HG03571 (cell line): ENCODE results near the gene TBC1D16.

Source experiments
- ATAC-seq: cut with Tn5 transposase; IDR thresholded peaks from one replicate; pipeline ENCODE4 v1.9.1; 2021; ENCODE audit not compliant: unreplicated experiment

Gene TBC1D16

GRCh38 chr17:79929257-79930061 is 106.2 kb downstream of the TBC1D16 start:
- ATAC-seq = no peak

DNA sequence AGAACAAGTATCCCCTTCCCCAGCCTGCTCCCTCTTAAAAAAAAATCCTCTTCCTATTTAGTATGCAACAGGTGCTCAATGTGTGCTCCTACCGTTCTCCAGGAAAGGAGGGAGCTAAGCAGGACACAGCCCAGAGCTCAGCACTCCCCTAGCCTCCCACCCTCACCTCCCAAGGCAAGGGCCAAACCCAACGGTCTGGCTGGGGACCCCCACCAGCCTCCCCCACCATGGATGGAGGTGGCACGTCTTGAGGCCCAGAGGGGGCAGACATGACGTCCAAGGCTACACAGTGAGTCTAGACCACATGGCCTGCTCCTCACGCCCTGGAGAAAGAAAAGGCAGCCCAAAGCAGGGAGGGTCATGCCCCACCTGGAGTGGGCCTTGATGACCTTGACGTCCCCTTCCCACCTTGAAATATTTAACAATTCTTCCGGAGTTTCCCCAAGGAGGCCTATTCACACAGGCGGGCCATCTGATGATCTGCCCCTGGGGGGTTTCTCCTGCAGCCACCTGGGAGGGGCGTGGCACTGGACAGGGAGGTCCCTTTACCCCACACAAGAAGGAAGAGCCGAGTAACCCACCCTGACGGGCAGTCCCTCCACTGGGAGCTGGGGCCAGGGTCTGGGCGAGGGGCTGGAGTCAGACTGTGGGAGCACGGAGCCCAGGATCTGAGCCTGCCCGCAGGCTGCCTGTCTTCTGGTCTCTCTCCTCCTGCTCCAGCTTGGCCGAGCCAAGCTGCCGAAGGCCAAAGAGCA is 107.0 kb downstream of the TBC1D16 start:
- no peak for ATAC-seq

GRCh38 chr17:79927688-79928501 is 107.8 kb downstream of the TBC1D16 start:
- no peak for ATAC-seq

DNA sequence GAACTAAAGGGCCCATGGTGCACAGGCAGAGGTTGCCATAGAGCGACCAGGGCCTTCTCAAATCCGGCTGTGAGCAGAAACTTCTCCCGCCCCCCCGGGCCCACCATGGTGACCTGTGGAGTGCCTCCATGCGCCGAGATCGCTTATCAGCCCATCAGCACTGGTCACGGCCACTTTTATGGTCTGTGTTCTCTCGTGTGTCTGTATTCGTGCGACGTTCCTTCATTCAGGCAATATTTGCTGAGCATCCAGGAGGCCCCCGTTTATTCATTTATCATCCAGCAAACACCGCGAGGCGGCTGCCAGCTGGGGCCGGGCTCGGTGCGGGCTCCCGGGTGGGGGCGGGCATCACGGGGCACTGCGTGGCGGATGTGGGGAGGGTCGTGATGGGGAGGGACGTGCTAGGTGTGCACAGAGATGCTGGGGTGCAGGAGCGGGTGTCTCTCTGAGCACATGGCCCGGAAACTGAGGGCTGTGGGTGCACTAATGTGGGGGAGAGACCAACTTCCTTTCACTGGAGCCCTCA is 108.5 kb downstream of the TBC1D16 start:
- ATAC-seq = no peak

DNA sequence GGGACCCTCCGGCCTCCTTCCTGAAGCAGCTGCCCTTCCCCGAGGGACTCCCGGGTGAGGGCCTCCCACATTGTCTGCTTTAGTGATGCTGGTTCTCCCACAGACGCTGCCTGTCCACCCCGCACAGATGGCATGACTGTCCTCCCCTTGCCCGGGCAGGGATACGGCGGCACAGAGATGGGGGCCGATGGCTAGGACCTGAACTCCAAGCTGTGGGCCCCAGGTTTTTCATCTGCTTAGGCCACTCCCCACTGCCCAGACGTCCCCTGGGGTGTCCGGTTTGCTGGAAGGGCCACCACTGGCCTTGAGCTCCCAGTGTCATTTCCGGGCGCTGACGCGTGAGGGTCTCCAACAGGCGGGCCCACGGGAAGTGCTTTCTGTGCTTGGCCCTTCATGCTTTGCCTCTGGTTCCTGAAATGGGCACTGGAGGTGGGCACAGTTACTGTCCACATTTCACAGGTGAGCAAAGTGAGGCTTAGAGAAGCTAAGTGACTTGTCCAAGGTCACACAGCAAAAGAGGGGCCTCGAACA is 109.0 kb downstream of the TBC1D16 start:
- ATAC-seq = no peak

- ATAC-seq = no peak
Measured at GRCh38 chr17:79926142-79926604, 109.5 kb downstream of the TBC1D16 start.

DNA sequence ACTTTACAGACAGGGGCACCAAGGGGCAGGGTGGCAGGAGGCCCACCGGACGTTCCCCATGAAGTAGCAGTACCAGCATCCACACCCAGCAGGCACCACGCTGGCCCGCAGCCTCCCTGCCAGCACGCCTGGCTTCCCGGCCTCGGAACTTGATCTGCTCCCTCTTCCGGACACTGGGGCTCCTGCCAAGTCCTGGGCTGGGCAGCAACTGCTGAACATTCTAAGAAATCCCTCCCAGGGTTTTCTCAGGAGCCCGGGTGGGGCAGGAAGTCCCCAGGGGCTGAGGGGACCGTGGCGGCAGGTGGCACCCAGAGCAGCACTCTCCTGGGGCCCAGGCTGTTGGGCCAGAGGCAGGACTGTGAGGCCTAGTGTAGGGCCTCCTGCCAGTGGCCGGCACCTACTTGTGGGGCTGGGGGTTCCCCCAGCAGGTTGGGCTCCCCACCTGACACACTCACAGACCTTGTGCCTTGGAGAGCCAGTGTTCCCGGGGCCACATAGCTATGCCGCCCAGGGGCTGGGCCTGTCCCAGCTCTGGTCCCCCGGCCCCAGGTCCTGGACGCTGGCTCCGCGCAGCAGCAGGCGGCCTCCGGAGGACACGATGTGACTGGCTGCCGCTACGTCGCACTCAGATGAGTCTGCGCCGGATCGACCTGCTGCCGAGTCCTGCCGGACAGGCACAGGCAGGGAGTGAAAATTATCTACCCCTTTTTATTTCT is 110.3 kb downstream of the TBC1D16 start:
- no peak for ATAC-seq

DNA sequence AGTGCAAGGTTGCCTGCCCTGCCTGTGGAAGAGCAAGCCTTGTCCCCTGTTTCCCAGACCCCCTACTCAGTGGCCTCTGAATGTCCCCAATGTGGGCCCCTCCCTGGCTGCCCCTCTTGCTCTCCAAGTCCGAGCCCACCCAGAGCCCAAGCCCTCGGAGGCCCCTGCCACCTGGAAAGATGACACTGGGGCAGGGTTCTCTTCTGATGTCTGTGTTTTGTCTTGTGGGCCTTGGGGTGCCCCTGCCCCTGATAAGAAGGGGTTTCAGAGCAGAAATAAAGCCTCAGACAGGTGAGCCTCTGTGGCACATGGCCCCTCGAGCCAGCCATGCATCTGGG is 111.1 kb downstream of the TBC1D16 start:
- ATAC-seq = no peak

DNA sequence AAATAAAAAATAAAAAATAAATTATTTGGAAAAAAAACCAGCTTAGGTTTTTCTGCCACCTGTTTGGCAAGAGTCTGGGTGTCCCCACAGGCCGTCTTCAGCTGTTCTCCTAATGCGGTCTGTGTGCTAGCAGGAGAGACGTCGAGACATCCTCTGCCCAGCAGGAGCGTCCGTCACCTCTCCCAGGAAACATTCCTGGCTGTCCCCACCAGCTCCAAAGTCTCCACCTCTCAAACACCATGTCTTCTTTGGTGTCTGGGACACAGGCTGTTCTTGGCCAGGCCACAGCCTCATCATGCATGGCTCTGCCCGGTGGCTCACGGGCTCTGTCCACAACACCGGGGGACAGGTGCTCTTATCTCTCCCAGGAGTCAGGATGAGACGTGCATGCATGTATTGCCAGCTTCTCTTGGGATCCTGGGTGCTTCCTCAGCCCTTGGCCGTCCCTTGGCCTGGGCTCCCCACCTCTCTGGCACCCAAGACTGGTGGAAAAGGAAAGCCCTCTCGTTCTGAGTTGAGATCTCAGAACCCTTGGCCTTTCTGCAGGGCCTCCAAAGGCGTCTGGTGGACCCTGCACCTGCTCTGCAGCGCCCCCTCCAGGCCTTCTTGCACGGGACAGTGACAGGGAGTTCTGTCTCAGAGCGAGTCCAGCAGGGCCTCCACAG is 111.6 kb downstream of the TBC1D16 start:
- no peak for ATAC-seq

DNA sequence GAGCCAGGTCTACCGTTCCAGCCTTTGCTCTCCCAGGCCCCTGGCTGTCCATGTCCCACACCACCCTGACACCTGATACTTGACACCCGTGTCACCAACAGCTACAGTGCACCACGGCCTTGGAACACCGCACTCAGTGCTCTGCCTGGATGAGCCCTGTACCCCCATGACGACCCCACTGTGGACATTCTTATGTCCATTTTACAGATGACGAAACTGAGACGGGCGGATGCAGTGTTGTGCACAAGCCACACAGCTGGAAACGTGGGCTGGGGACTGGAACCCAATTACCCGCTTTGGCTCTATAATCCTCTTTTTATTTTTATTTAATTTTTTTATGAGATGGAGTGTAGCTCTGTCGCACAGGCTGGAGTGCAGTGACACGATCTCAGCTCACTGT is 112.9 kb downstream of the TBC1D16 start:
- no peak for ATAC-seq

GRCh38 chr17:79922116-79922601 is 113.5 kb downstream of the TBC1D16 start:
- ATAC-seq = no peak

- ATAC-seq = no peak
Measured at GRCh38 chr17:79921411-79922115, 114.1 kb downstream of the TBC1D16 start.

- ATAC-seq = no peak
Measured at GRCh38 chr17:79920751-79921410, 114.8 kb downstream of the TBC1D16 start.

DNA sequence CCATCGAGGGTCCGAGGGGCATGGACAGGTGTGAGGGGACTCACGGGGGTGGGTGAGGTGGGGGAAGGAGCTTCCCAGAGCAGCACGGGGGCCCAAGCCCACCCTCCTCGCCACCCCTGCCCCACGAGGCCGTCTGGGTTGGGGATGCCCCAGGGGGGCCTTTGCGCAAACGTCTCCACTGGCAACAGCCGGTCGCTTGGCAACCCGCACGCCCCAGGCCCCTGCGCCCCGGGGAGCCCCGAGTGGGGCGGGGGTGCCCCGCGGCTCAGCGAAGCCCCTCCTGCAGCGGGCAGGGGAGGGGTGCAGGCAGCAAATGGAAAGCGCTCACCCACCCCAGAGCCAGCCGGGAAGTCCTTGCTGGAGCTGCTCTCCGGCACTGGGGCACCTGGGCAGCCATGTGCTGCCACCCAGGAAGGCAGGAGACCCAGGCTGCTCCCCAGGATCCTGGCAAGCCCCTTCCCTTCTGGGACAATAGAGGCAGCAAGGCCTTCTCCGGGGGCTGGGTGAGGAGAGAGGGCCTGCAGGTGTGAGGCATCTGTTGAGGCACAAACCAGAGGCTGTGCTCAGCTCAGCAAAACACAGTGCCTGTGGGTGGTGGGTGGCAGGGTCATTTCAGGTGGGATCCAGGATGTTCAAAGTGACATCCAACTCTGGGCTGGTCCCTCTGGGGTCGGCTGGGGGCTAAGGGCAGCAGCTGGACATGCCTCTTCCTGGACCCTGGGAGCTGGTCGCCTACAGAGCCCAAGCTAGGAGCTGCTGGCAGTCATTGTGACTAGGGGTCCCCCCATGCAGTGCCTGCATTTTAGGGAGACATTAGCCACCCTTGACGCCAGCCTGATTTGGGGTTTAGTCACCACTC is 115.6 kb downstream of the TBC1D16 start:
- no peak for ATAC-seq

DNA sequence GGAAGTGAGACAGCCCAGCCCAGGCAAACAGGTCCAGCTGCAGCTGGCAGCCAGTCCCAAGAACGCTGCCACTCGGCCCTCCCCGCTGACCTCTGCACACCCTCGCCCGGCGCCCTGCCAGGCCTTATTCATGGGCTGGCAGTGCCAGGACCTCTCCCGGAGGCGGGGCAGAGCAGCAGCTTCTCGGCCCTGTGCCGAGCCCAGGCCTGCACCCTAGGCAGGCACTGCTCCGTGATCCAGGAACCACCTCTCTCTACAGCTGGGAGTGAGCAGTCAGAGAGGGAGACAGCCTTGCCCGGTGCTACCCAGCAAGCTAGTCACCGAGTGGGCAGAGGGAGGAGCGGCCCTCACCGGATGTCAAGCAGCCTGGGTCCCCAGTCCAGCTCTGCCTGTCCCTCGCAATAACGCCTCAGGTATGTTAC is 116.5 kb downstream of the TBC1D16 start:
- no peak for ATAC-seq

DNA sequence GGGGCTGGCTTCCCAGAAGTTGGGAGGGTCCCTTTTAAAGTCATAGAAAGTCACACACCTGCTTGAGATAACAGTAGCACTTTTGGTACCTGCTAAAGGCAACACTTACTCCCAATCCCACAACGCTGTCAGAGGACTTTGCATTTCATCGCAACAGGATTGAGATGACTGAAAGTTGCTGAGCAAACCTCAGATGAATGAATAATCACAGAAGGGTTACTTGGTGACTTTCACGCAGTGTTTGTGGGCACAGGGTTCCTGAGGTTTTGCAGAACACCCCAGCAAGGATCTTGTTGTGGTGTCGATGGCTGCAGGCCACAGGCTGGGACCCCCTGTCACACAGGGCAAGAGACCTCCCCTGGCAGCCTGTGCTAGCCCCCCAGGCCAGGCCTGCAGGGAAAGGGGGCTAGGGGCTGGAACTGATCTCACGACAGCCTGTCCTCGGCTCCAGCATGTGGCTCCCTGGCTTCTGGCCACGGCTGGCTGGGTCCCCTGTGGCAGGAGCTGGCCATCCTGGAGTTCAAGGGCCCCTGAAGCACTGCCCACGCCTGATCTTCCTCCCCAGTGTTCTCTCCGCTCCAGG is 117.0 kb downstream of the TBC1D16 start:
- ATAC-seq = no peak

DNA sequence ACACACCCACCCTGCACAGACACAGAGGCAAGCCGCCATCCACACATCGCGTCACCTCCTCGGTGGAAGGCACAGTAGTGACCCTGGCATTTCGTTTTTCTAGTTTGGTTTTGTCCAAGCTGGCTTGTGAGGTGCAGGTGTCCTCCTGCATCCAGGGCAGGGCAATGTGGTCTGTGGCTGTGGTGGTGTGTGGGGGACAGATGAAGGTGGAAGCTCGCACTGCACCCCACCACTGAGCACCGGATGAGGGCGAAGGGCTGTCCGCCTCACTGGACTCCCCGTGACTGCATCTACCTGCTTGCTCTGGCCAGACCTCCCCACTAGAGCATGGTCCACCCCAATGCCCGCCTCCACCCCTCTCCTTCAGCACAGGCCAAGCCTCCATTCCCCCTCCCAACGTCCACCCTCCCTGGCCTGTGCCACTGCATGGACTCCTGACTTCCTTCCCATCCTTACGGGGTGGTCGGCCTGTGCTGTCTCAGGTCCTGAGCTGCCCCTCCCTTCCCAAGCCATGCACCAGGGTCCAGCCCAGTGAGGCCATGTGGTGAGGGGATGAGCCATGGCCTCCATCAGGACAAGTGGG is 117.7 kb downstream of the TBC1D16 start:
- no peak for ATAC-seq
